Activated CD8-positive, alpha-beta memory T cell treated with anti-CD3 and anti-CD28 coated beads, Interleukin-2, amount 50 U/mL, for 24 hours (primary cell): ENCODE measurements around the gene GPBP1.
"Not testable (repeated sequence)": the region's sequence is repeated elsewhere in the genome, so short reads cannot be mapped to it uniquely, and the experiment has no call there.

Source experiments
- DNase-seq: peaks from one replicate; pipeline ENCODE4 v3.0.0-alpha.2; 2020; ENCODE audit errors: extremely low read depth

The GPBP1 gene

GRCh38 chr5:57173319-57174127 is at the start of gene GPBP1:
GPBP1 (plus strand) TSS chr5:57174059; CDS start chr5:57214131, 40,072 bp downstream.
- peak; percentile 97 for DNase-seq

GRCh38 chr5:57128325-57128724 is 45.5 kb upstream of the GPBP1 start:
- DNase-seq = no peak

GRCh38 chr5:57133574-57133973 is 40.3 kb upstream of the GPBP1 start:
- no peak for DNase-seq

- DNase-seq = no peak
These were observed 36.5 kb upstream of the GPBP1 start for GRCh38 chr5:57137401-57137800.

- no peak for DNase-seq
These were observed 21.5 kb upstream of the GPBP1 start for GRCh38 chr5:57152316-57152715.

GRCh38 chr5:57155033-57155432 is 18.8 kb upstream of the GPBP1 start:
- DNase-seq = no peak

GRCh38 chr5:57157131-57157530 is 16.7 kb upstream of the GPBP1 start:
- no peak for DNase-seq

- DNase-seq = no peak
These were observed 16.2 kb upstream of the GPBP1 start for GRCh38 chr5:57157666-57158065.

GRCh38 chr5:57163553-57164006 is 10.3 kb upstream of the GPBP1 start:
- no peak for DNase-seq

- no peak for DNase-seq
These were observed 9.7 kb upstream of the GPBP1 start for GRCh38 chr5:57164124-57164523.

GRCh38 chr5:57165171-57165570 is 8.7 kb upstream of the GPBP1 start:
- not testable (repeated sequence) for DNase-seq

GRCh38 chr5:57166276-57166675 is 7.6 kb upstream of the GPBP1 start:
- no peak for DNase-seq

GRCh38 chr5:57167201-57167600 is 6.7 kb upstream of the GPBP1 start:
- no peak for DNase-seq

GRCh38 chr5:57170116-57170515 is 3.7 kb upstream of the GPBP1 start:
- not testable (repeated sequence) for DNase-seq

GRCh38 chr5:57171816-57172465 is 1.9 kb upstream of the GPBP1 start:
- no peak for DNase-seq

- no peak for DNase-seq
These were observed 1.2 kb upstream of the GPBP1 start for GRCh38 chr5:57172466-57173318.

GRCh38 chr5:57174128-57174889 is 450 bp downstream of the GPBP1 start:
- DNase-seq = no peak

GRCh38 chr5:57174890-57175510 is 1.1 kb downstream of the GPBP1 start:
- DNase-seq = no peak

- no peak for DNase-seq
These were observed 1.9 kb downstream of the GPBP1 start for GRCh38 chr5:57175551-57176309.

- DNase-seq = no peak
These were observed 2.5 kb downstream of the GPBP1 start for GRCh38 chr5:57176350-57176857.
